CD4-positive, alpha-beta T cell treated with Interferon alpha-2 for 1 hour (primary cell): ENCODE data around the gene BCAT1.
"Not testable (repeated sequence)": the region's sequence is repeated elsewhere in the genome, so short reads cannot be mapped to it uniquely, and the experiment has no call there.

ENCODE experiments used
- DNase-seq, 2 donors: peaks; one replicate each; pipeline ENCODE4 v3.0.0-alpha.2; 2020 to 2022

The BCAT1 gene

GRCh38 chr12:24898606-24899005 is 50.3 kb downstream of the BCAT1 start:
- DNase-seq = no peak

- DNase-seq = no peak
Observed at GRCh38 chr12:24898185-24898584, 50.7 kb downstream of the BCAT1 start.

DNA sequence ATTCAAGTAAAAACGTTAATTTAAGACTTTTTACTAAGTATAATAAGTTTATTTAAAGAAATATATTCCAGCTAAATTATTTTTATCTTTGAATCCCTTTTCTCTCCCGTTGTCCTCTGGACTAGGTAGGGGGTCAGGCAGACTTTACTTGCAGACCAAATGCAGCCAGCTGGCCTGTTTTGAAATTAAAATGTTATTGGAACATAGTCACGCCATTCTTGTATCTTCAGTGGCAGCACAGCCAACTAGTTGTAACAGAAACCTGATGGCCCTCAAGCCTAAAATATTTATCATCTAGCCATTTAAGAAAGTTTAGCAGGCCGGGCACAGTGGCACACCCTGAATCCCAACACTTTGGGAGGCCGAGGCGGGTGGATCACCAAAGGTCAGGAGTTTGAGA is 52.7 kb downstream of the BCAT1 start:
- DNase-seq = no peak

- DNase-seq = no peak
Observed at GRCh38 chr12:24895612-24896011, 53.3 kb downstream of the BCAT1 start.

GRCh38 chr12:24894879-24895278 is 54.0 kb downstream of the BCAT1 start:
- no peak for DNase-seq

DNA sequence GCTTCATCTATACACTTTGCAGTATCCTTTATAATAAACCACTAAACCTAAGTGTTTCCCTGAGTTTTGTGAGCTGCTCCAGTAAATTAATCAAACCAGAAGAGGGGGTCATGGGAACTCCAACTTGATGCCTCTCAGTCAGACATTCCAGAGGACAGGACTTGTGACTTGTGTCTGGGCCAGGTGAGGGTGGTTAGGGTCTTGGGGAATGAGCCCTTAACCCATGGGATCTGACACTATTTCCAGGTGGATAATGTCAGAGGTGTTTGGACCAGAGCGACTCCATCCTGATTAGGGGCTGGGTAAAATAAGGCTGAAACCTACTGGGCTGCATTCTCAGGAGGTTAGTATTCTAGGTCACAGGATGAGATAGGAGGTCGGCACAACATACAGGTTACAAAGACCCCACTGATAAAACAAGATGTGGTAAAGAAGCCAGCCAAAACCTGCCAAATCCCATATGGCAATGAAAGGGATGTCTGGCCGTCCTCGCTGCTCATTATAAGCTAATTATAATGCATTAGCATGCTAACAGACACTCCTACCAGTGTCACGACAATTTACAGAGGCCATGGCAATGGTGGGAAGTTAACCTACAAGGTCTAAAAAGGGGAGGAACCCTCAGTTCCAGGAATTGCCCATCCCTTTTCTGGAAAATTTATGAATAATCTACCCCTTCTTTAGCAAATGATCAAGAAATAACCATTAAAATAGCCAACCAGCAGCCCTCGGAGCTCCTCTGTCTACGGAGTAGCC is 58.7 kb downstream of the BCAT1 start:
- DNase-seq = no peak

DNA sequence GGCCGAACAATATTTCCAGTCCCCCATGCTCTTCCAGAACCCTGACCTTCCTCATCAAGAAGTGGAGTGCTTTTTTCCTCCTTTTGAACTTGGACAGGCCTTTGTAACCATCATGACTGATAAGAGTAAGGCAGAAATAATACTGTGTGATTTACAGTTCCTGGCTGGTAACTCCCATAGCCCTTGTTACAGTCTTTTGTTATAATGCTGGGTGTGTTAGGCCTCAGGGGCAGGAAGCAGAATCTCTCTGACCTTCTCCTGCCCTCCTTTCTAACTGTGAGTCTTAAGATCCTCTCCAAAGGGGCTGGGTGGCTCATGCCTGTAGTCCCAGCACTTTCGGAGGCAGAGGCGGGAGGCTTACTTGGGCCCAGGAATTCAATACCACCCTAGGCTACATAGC is 59.5 kb downstream of the BCAT1 start:
- DNase-seq = no peak

GRCh38 chr12:24888813-24889212 is 60.1 kb downstream of the BCAT1 start:
- DNase-seq = no peak

DNA sequence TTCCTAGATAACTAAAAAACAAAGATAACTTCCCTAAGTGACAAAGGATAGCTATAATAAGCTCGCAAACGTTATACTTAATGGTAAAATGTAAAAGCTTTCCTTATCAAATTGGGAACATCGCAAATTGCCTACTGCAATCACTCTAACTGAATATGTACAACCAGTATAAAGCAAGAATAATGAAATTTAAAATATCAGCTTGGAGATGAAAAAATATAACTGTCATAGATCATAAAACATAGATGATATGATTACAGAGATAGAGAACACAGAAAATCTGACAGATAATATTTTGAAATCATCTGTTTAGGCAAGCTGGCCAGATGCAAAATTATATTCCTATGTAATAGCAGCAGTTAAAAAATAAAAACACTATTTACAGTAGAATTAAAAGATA is 64.0 kb downstream of the BCAT1 start:
- no peak for DNase-seq

DNA sequence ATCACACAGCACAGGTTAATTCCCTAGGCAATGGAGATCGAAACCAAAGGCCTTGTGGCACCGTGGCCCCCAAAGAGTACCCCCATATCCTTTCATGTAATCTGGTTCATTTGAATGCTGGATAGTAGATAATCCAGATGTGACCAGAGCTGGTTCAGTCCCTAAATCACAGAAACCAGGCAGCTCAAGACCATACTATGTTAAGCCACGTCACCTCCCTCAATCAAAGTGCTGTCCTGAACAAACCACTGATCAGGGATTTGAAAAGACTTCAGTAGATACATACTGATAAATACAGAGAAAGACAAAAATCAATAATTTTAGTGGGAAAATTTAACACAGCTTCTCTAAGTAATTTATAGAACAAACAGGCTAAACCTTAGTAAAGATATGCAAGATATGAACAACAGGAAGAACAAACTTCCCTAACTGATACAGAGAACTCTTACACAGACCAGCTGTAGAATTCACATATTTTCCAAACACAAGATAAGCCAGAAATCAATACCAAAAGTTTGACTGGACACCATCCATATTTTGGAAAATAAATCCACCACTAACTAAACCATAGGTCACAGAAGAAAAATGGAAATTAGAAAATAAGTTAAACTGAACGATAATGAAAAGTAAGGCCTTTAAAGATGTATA is 67.1 kb downstream of the BCAT1 start:
- no peak for DNase-seq

- no peak for DNase-seq
Observed at GRCh38 chr12:24881227-24881626, 67.7 kb downstream of the BCAT1 start.

- no peak for DNase-seq
Observed at GRCh38 chr12:24880732-24881131, 68.2 kb downstream of the BCAT1 start.

GRCh38 chr12:24879644-24880043 is 69.3 kb downstream of the BCAT1 start:
- DNase-seq = no peak

- no peak for DNase-seq
Observed at GRCh38 chr12:24875014-24875413, 73.9 kb downstream of the BCAT1 start.

GRCh38 chr12:24872211-24872610 is 76.7 kb downstream of the BCAT1 start:
- no peak for DNase-seq

- DNase-seq = not testable (repeated sequence)
Observed at GRCh38 chr12:24866139-24866538, 82.8 kb downstream of the BCAT1 start.

DNA sequence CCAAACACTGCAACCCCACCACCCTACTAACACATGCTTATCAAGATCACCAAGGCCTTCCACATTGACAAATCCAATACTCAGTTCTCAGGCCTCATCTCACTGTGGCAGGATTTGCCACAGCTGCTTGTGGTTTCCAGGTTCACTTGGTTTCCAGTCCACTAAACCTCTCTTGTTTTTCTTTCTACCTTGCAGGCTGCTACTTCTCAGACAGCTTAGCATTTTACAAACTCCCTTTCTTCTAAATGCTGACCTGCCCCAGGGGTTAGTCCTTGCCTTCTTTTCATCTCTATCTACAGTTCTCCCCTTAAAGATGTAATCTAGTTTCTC is 84.1 kb downstream of the BCAT1 start:
- no peak for DNase-seq

DNA sequence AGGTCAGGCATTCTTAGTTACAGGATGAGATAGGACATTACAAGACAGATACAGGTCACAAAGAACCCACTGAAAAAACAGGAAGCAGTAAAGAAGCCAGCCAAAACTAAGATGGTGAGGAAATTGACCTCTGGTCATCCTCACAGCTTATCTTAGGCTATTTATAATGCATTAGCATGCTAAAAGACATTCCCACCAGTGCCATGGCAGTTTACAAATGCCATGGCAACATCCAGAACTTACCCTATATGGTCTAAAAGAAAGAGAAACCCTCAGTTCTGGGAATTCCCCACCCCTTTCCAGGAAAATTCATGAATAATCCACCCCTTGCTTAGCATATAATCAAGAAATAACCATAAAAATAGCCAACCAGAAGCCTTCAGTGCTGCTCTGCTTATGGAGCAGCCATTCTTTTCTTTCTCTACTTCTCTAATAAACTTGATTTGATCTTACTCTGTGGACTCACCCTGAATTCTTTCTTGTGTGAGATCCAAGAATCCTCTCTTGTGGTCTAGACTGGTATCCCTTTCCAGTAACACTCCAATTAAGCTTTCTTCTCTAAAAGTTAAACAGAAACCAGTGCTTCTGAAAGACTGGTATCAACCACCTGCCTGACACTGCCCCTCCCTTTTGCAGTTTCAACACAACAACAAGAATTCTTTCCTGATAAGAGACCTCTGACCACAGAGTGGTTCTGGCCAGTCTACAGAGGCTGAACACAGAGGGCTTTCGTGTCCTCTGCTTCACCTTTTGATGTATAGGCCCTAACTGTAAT is 86.9 kb downstream of the BCAT1 start:
- DNase-seq = no peak

DNA sequence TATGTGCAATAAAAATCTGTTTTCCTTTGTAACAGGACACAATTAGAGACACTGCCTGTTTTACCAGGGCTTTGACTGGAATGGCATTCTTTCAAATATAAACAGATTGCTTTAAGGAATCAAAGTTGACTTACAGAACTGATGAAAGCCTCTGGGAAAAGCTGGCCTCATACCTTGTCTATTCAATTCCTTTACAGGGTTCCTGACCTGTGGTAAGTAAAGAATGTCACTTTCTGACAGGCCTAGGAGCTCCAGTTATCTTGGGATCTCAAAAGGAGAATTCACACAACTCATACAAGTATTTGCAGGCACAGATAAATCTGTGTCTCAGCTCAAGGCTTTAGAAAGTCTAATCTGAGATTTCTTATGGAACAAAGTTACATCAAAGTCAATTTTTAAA is 88.4 kb downstream of the BCAT1 start:
- no peak for DNase-seq

GRCh38 chr12:24856541-24856940 is 92.4 kb downstream of the BCAT1 start:
- no peak for DNase-seq

DNA sequence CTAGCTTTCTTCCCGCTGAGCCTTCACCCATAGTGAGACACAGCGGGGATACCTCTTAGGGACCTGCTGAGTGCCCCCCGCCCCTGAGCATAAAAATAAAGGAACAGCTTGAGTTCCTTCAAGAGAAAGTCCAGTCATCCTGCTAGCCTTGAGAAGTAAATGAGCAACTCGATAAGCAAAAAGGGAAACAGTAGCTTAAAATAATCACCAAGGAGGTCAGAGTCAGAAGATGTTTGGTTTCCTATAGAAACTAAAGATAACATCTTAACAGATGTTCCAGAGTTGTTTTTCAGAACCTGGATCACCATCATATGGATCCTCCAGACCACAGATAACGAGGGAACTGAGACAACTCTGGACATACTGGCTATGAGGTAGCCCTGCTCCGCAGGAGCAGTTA is 94.0 kb downstream of the BCAT1 start:
- no peak for DNase-seq

DNA sequence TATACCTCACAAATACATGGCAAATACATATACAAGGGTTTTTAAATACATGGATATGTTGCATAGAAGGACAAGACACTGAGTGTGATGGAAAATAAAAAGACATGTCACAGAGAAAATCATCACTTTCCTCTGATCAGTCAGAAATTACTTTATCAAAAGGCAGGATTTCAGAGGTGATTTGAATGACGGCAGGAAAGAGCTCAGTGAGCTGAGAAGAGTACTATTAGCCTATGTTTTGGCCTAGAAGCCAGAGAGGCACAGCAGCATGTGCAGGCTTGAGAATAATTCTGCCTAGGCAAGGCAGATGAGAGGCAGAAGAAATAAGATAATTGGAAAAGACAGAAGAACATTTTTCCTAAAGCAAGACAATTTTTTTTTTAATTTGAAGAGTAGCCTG is 94.9 kb downstream of the BCAT1 start:
- no peak for DNase-seq

DNA sequence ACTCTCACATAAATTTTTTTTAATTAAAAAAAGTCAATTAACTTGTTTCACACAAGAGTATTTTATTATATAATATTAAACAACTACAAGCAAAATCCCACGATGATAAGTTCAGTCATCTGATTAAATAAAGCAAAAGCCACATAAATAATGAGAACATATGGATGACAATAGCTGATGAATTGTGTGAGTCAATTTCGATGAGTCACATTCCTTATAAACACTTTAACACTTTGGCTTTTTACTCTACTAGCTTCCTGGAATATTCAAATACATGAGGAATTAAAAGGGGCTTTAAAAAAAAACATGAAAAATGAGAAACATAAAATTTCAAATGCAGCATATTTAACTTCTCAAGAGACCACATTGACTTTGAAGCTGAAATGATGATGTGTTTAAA is 95.3 kb downstream of the BCAT1 start:
- no peak for DNase-seq

DNA sequence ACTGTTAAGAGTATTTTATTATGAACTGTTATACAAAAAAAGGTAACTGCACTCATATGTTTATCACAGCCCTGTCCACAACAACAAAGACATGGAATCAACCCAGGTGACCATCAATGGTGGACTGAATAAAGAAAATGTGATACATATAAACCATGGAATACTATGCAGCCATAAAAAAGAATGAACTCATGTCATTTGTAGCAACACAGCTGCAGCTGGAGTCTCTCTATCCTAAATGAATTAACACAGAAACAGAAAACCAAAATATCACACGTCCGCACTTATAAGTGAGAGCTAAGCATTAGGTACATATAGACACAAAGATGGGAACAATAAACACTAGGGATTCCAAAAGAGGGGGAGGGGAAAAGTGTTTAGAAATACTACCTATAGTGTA is 95.8 kb downstream of the BCAT1 start:
- no peak for DNase-seq
